ENCODE data around the gene NFIB. TPM values are rescaled to one million over a fixed set of nuclear protein-coding genes. Genes with fewer than 3 reads are reported as not detected.

The NFIB gene
- total and polyA plus RNA-seq, 2 donors from 2014 or later: 15.6 to 112 TPM

DNA sequence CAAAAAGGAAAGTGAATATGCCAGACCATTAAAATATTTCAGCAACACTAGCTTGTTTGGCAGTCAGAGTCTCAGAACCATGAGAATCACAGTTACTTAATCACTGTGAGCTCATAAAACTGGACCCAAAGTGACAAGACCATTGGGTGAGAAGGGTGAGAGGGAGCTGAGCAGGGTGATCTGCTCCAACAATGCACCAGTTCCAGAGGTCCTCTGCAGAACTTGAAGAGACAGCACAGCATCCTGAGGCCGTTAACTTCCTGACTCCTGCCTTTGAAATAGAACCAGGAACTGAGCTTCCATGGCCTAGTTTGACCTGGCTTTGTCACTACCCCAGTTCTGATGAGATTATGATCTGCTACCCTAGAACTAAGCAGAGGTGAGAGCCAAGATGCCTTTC is 57.4 kb downstream of the NFIB start:
- no peaks in the 10 kb centered on the region for H3K36me3 ChIP-seq (ENCODE audit: control insufficient read depth in 2 of 3, insufficient read depth in 3 of 3, low read length in 3 of 3)
- FAIRE-seq (no peak), DNase-seq (no peak)
- no peak overlapping the region for H3K9ac ChIP-seq (ENCODE audit: low read length in 3 of 3)
- no peak overlapping the region for H3K4me3 ChIP-seq (ENCODE audit: low read length in 3 of 3)
- no peaks in the 10 kb centered on the region for H3K27me3 ChIP-seq (ENCODE audit: control insufficient read depth, insufficient read depth, low read length)
- peaks cover 0 to 20% (median 13%) of the 10 kb centered on the region in 3 donors for H3K4me1 ChIP-seq (ENCODE audit: control insufficient read depth in 2 of 3, insufficient read depth in 2 of 3, low read depth in 1 of 3, low read length in 3 of 3)
- intact Hi-C loops (cut with DNase I): no loop called here
- TF ChIP-seq, protein P1, sequence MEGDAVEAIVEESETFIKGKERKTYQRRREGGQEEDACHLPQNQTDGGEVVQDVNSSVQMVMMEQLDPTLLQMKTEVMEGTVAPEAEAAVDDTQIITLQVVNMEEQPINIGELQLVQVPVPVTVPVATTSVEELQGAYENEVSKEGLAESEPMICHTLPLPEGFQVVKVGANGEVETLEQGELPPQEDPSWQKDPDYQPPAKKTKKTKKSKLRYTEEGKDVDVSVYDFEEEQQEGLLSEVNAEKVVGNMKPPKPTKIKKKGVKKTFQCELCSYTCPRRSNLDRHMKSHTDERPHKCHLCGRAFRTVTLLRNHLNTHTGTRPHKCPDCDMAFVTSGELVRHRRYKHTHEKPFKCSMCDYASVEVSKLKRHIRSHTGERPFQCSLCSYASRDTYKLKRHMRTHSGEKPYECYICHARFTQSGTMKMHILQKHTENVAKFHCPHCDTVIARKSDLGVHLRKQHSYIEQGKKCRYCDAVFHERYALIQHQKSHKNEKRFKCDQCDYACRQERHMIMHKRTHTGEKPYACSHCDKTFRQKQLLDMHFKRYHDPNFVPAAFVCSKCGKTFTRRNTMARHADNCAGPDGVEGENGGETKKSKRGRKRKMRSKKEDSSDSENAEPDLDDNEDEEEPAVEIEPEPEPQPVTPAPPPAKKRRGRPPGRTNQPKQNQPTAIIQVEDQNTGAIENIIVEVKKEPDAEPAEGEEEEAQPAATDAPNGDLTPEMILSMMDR (IDR thresholded peaks at IDR 0.05; ENCODE audit: borderline replicate concordance, extremely low read depth, insufficient read depth): no peak
- peak overlapping the region in 1 of 2 donors; percentile 26 for H3K27ac ChIP-seq (ENCODE audit: low read depth in 2 of 2, low read length in 2 of 2)
- no peaks in the 10 kb centered on the region for H3K9me3 ChIP-seq (ENCODE audit: control insufficient read depth in 2 of 3, insufficient read depth in 1 of 3, low read length in 3 of 3)

DNA sequence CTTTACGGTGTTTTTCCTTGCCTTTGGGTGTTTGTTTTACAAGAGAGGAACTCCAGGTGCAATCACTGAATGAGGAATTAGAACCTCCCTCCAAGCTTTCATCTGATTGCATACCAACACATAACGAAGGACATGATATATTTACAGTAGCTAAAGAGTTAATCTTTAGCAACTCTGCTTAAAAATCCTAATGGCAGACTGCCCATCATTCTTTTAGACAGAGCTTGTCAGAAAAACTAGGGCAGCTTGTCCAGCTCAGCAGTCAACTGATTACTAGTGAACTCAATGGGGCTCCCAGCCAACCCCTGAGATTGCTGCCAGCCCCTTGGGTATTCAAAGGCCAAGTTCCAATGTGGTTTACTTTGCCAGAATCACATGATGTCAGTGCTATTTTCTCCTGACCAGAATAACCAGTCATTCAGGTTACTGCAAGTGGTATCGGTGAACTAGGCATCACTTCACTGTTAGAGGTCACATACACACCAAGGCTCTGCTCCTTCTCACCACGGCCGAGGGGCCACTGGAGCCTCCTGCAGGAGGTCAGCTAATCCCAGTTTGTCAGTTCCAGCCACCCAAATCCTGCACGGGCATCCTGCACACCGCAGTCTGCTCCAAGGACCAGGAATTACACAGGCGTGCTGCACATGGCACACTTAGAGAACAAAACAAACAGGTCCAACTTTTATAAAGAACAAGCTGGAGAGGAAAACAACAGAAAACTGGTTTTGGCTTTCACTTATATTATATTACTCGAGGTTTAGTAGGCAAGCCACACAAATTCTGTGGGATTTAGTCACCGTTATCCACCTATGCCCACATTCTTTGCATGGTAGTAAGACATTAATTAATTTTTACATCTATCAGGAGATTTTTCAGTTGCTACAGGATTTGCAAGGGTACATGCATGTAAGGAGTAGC is 62.5 kb downstream of the NFIB start:
- peak; percentile 81 for FAIRE-seq

DNA sequence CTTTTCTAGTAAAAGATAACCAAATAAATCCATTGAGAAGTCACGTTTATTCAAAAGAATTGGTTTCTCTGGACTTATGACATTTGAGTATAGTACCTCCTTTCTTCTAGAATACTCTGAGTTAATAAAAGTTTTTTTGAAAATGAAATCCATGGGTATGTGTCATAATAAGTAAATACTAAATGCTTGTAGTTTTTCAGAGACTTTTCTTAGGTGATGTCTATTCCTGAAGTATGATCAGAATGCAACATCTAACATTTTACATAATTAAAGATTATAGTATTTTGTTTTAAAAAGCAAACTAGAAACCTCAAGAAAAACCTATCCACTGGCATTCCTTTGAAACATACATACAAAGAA is 63.2 kb downstream of the NFIB start:
- peaks cover 0 to 25% (median 7%) of the 10 kb centered on the region in 3 donors for H3K4me1 ChIP-seq (ENCODE audit: control insufficient read depth in 2 of 3, insufficient read depth in 2 of 3, low read depth in 1 of 3, low read length in 3 of 3)
- no peaks in the 10 kb centered on the region for H3K36me3 ChIP-seq (ENCODE audit: control insufficient read depth in 2 of 3, insufficient read depth in 3 of 3, low read length in 3 of 3)
- H3K27me3 ChIP-seq (ENCODE audit: control insufficient read depth, insufficient read depth, low read length): no peaks in the 10 kb centered on the region
- DNase-seq (no peak), FAIRE-seq (peak; percentile 67)
- TF ChIP-seq, protein P1 (IDR thresholded peaks at IDR 0.05; ENCODE audit: borderline replicate concordance, extremely low read depth, insufficient read depth): no peak
- no peak overlapping the region for H3K9ac ChIP-seq (ENCODE audit: low read length in 3 of 3)
- intact Hi-C loops (cut with DNase I): no loop called here
- no peaks in the 10 kb centered on the region for H3K9me3 ChIP-seq (ENCODE audit: control insufficient read depth in 2 of 3, insufficient read depth in 1 of 3, low read length in 3 of 3)
- H3K4me3 ChIP-seq (ENCODE audit: low read length in 3 of 3): no peak overlapping the region
- peak overlapping the region in 1 of 2 donors; percentile 84 for H3K27ac ChIP-seq (ENCODE audit: low read depth in 2 of 2, low read length in 2 of 2)

More for the DNA sequence above, 62.5 kb downstream of the NFIB start:
- DNase-seq: peak; percentile 41 to 78 (median 68)
- Histone ChIP-seq H3K4me1 (ENCODE audit: control insufficient read depth in 2 of 3, insufficient read depth in 2 of 3, low read depth in 1 of 3, low read length in 3 of 3) (peaks cover 0 to 31% (median 4%) of the 10 kb centered on the region in 3 donors), H3K36me3 (ENCODE audit: control insufficient read depth in 2 of 3, insufficient read depth in 3 of 3, low read length in 3 of 3) (no peaks in the 10 kb centered on the region), H3K27me3 (ENCODE audit: control insufficient read depth, insufficient read depth, low read length) (no peaks in the 10 kb centered on the region), H3K4me3 (ENCODE audit: low read length in 3 of 3) (peak overlapping the region in 1 of 3 donors; percentile 40), H3K9ac (ENCODE audit: low read length in 3 of 3) (peak overlapping the region in 1 of 3 donors; percentile 14), H3K9me3 (ENCODE audit: control insufficient read depth in 2 of 3, insufficient read depth in 1 of 3, low read length in 3 of 3) (no peaks in the 10 kb centered on the region), H3K27ac (ENCODE audit: low read depth in 2 of 2, low read length in 2 of 2) (peak overlapping the region; percentile 67 to 84)
- intact Hi-C loops (cut with DNase I): no loop called here
- TF ChIP-seq, protein P1 (IDR thresholded peaks at IDR 0.05; ENCODE audit: borderline replicate concordance, extremely low read depth, insufficient read depth): no peak

Measured in kidney (tissue), 14 donors.